GM12873 (cell line): ENCODE data around the gene CRIM1.

Experiments
- CTCF ChIP-seq: IDR thresholded peaks from 2 replicates; pipeline ENCODE4 v1.5.1; 2012; ENCODE audit warnings: low read depth, mild to moderate bottlenecking, moderate library complexity, low read length, control low read depth; ENCODE audit not compliant: insufficient read depth; ENCODE audit errors: missing control alignments

The CRIM1 gene

GRCh38 chr2:36441065-36441625, 85.6 kb downstream of the CRIM1 start:
- TF ChIP-seq CTCF: no peak

GRCh38 chr2:36441816-36442215, 86.2 kb downstream of the CRIM1 start:
- TF ChIP-seq CTCF: no peak

- no peak for TF ChIP-seq CTCF
Measured at GRCh38 chr2:36444216-36444936, 88.8 kb downstream of the CRIM1 start.

- TF ChIP-seq CTCF: no peak
Measured at GRCh38 chr2:36445185-36445866, 89.7 kb downstream of the CRIM1 start.

- TF ChIP-seq CTCF: no peak
Measured at GRCh38 chr2:36446294-36446693, 90.7 kb downstream of the CRIM1 start.

- no peak for TF ChIP-seq CTCF
Measured at GRCh38 chr2:36449213-36449612, 93.6 kb downstream of the CRIM1 start.

- TF ChIP-seq CTCF: no peak
Measured at GRCh38 chr2:36449943-36450392, 94.4 kb downstream of the CRIM1 start.
